Smooth muscle cell (in vitro differentiated cells): ENCODE data around the gene CCDC182. TPM values are rescaled to one million over a fixed set of nuclear protein-coding genes. Genes with fewer than 3 reads are reported as not detected.

Experiments
- DNase-seq: peaks from one replicate; lab custom pipeline; 2025; ENCODE audit not compliant: unreplicated experiment; lab: John Stamatoyannopoulos, UW
- H2AFZ ChIP-seq: fragments of 200-600 bp; sonication (generic); 2 replicates; pipeline ENCODE4 v1.6.0; 2016; ENCODE audit warnings: antibody characterized with exemption, low read depth, mild to moderate bottlenecking
- H3F3A ChIP-seq: fragments of 200-600 bp; sonication (generic); 2 replicates; pipeline ENCODE4 v1.6.0; 2017; ENCODE audit warnings: antibody characterized with exemption, low read depth
- H3K27ac ChIP-seq: fragments of 200-600 bp; sonication (generic); 2 replicates; pipeline ENCODE4 v1.5.1; 2016; ENCODE audit warnings: low read depth, mild to moderate bottlenecking
- H3K27me3 ChIP-seq: fragments of 200-600 bp; sonication (generic); 2 replicates; pipeline ENCODE4 v1.6.1; 2016; ENCODE audit warnings: low read depth, mild to moderate bottlenecking
- H3K36me3 ChIP-seq: fragments of 200-600 bp; sonication (generic); 2 replicates; pipeline ENCODE4 v1.5.1; 2016; ENCODE audit warnings: low read depth
- H3K4me1 ChIP-seq: fragments of 200-600 bp; sonication (generic); 2 replicates; pipeline ENCODE4 v1.5.1; 2016; ENCODE audit warnings: low read depth
- H3K4me2 ChIP-seq: fragments of 200-600 bp; sonication (generic); 2 replicates; pipeline ENCODE4 v1.6.0; 2016; ENCODE audit warnings: mild to moderate bottlenecking
- H3K4me3 ChIP-seq: fragments of 200-600 bp; sonication (generic); 2 replicates; pipeline ENCODE4 v1.5.1; 2016; ENCODE audit warnings: mild to moderate bottlenecking
- H3K79me2 ChIP-seq: fragments of 200-600 bp; sonication (generic); 2 replicates; pipeline ENCODE4 v1.6.0; 2016; ENCODE audit warnings: low read depth, mild to moderate bottlenecking
- H3K9ac ChIP-seq: fragments of 200-600 bp; sonication (generic); 2 replicates; pipeline ENCODE4 v1.6.0; 2016; ENCODE audit warnings: low read depth
- H3K9me3 ChIP-seq: fragments of 200-600 bp; sonication (generic); replicated peaks from 2 replicates; pipeline ENCODE4 v1.5.1; 2016; ENCODE audit warnings: low read depth
- H4K20me1 ChIP-seq: fragments of 200-600 bp; sonication (generic); 2 replicates; pipeline ENCODE4 v1.6.0; 2016; ENCODE audit warnings: low read depth
- CTCF ChIP-seq: fragments of 200-600 bp; sonication (generic); IDR thresholded peaks from 2 replicates; pipeline ENCODE4 v1.5.1; 2017; ENCODE audit warnings: borderline replicate concordance, mild to moderate bottlenecking, antibody characterized with exemption; ENCODE audit not compliant: insufficient read depth, poor library complexity, severe bottlenecking
- WGBS: methylation state at CpG from one replicate; pipeline ENCODE4 v1.1.7; 2016; ENCODE audit warnings: low lambda C conversion rate; 5-methylcytosine and 5-hydroxymethylcytosine counted together
- polyA plus RNA-seq: library from polyadenylated mRNA; unstranded; fragments of >200 nt; fragmentation: Nextera tagmentation; extraction: Ambion mirVana; gene quantifications from 2 replicates; pipeline ENCODE4 v1.2.1, GENCODE V29; 2016
- total RNA-seq: library from RNA; depleted of rRNA; stranded (reverse); fragments of >200 nt; gene quantifications from 2 replicates; pipeline ENCODE4 v1.2.3, GENCODE V29; 2014

The CCDC182 gene
- total and polyA plus RNA-seq, 2 experiments from 2014 or later, result not detected

- no peak for TF ChIP-seq CTCF
- Histone ChIP-seq H3K27me3 (no peaks in the 10 kb centered on the region), H3K4me1 (peaks cover 5% of the 10 kb centered on the region), H3K36me3 (no peaks in the 10 kb centered on the region), H3F3A (peaks cover 8% of the 10 kb centered on the region), H3K79me2 (no peaks in the 10 kb centered on the region), H2AFZ (no peak overlapping the region), H3K27ac (no peak overlapping the region), H3K4me3 (no peak overlapping the region), H4K20me1 (no peaks in the 10 kb centered on the region), H3K9me3 (no peaks in the 10 kb centered on the region), H3K4me2 (no peak overlapping the region), H3K9ac (no peak overlapping the region)
- no peak for DNase-seq
- WGBS, result 86% methylated on average over 23 of the region's 23 CpGs
Observed at GRCh38 chr17:57750109-57750871, 5.2 kb upstream of the CCDC182 start.

GRCh38 chr17:57749701-57750100 is 4.6 kb upstream of the CCDC182 start:
- peaks cover 8% of the 10 kb centered on the region for H3F3A ChIP-seq
- peaks cover 5% of the 10 kb centered on the region for H3K4me1 ChIP-seq
- no peak overlapping the region for H3K4me3 ChIP-seq
- H3K27me3 ChIP-seq, result no peaks in the 10 kb centered on the region
- H3K9ac ChIP-seq, result no peak overlapping the region
- H3K9me3 ChIP-seq, result no peaks in the 10 kb centered on the region
- no peak for TF ChIP-seq CTCF
- no peak overlapping the region for H3K4me2 ChIP-seq
- no peak overlapping the region for H2AFZ ChIP-seq
- no peaks in the 10 kb centered on the region for H4K20me1 ChIP-seq
- H3K27ac ChIP-seq, result no peak overlapping the region
- H3K36me3 ChIP-seq, result no peaks in the 10 kb centered on the region
- H3K79me2 ChIP-seq, result no peaks in the 10 kb centered on the region
- no peak for DNase-seq
- WGBS, result 94% methylated on average over 3 of the region's 3 CpGs

- Histone ChIP-seq H3K4me1 (peaks cover 3% of the 10 kb centered on the region), H3K27me3 (no peaks in the 10 kb centered on the region), H4K20me1 (no peaks in the 10 kb centered on the region), H2AFZ (no peak overlapping the region), H3K36me3 (no peaks in the 10 kb centered on the region), H3F3A (peaks cover 2% of the 10 kb centered on the region), H3K4me3 (no peak overlapping the region), H3K79me2 (no peaks in the 10 kb centered on the region), H3K4me2 (no peak overlapping the region), H3K9ac (no peak overlapping the region), H3K9me3 (no peaks in the 10 kb centered on the region), H3K27ac (no peak overlapping the region)
- DNase-seq, result no peak
- peak; percentile 62 for TF ChIP-seq CTCF
- 38% methylated on average over 6 of the region's 6 CpGs for WGBS
Observed at GRCh38 chr17:57747221-57748017, 2.3 kb upstream of the CCDC182 start.

GRCh38 chr17:57746221-57746620 is 1.1 kb upstream of the CCDC182 start:
- Histone ChIP-seq H3F3A (no peaks in the 10 kb centered on the region), H3K79me2 (no peaks in the 10 kb centered on the region), H3K4me1 (no peaks in the 10 kb centered on the region), H3K4me3 (no peak overlapping the region), H3K4me2 (no peak overlapping the region), H3K27ac (no peak overlapping the region), H3K36me3 (no peaks in the 10 kb centered on the region), H3K9ac (no peak overlapping the region), H4K20me1 (no peaks in the 10 kb centered on the region), H2AFZ (no peak overlapping the region), H3K9me3 (no peaks in the 10 kb centered on the region), H3K27me3 (no peaks in the 10 kb centered on the region)
- TF ChIP-seq CTCF, result no peak
- no peak for DNase-seq
